Sigmoid colon (tissue), 4 donors: Measurements from ENCODE around the gene AURKB.

Experiments
- CTCF ChIP-seq, 4 experiments: fragments of 450-650 bp in 3 of 4; fragments of 200-600 bp in 1 of 4; IDR thresholded peaks; one replicate each; pipeline ENCODE4 v1.5.1; 2016 to 2019; ENCODE audit warnings: antibody characterized with exemption in 4 of 4, mild to moderate bottlenecking in 3 of 4, moderate library complexity in 2 of 4
- EP300 ChIP-seq, 4 donors: sonication (generic); formaldehyde crosslinking; IDR thresholded peaks; one replicate each; pipeline ENCODE4 v1.6.1; 2017; ENCODE audit warnings: antibody characterized with exemption in 4 of 4
- POLR2A ChIP-seq, 2 donors: fragments of 450-650 bp; IDR thresholded peaks; one replicate each; pipeline ENCODE4 v1.6.1; 2016; ENCODE audit warnings: antibody characterized with exemption in 2 of 2, mild to moderate bottlenecking in 2 of 2, moderate library complexity in 2 of 2
- POLR2AphosphoS5 ChIP-seq, 4 donors: sonication (generic); formaldehyde crosslinking; IDR thresholded peaks; one replicate each; pipeline ENCODE4 v1.6.1; 2017; ENCODE audit warnings: antibody characterized with exemption in 4 of 4

DNA sequence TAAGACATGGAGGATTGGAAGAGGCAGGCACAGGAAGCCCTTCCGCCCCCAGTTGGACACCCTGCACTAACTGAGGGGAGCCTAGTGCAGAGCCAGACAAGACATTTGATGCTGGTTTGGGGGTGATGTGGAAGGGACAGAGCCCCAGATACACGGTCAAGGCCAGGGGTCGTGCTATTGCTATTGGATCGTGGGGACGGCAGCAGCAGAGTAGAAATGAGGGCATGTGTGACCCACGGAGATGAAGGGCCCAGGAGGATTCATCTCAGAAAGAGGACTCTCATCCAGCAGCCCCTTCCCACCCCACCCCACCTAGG, 45.6 kb downstream of the AURKB start:
- TF ChIP-seq POLR2AphosphoS5 (IDR thresholded peaks at IDR 0.05) (no peak), CTCF (IDR thresholded peaks at IDR 0.05) (no peak), POLR2A (IDR thresholded peaks at IDR 0.05) (no peak), EP300 (IDR thresholded peaks at IDR 0.05) (no peak)
